GM18517 (cell line): ENCODE results near the gene LRPAP1.

Experiments used
- ATAC-seq: cut with Tn5 transposase; IDR thresholded peaks from one replicate; pipeline ENCODE4 v1.9.1; 2021; ENCODE audit warnings: mild to moderate bottlenecking, moderate library complexity; ENCODE audit not compliant: unreplicated experiment

LRPAP1 gene

GRCh38 chr4:3488820-3489219 is 43.4 kb downstream of the LRPAP1 start:
- ATAC-seq, result no peak

- no peak for ATAC-seq
Observed at GRCh38 chr4:3487861-3488260, 44.4 kb downstream of the LRPAP1 start.

- no peak for ATAC-seq
Observed at GRCh38 chr4:3486541-3487540, 45.4 kb downstream of the LRPAP1 start.

- ATAC-seq, result no peak
Observed at GRCh38 chr4:3485886-3486540, 46.2 kb downstream of the LRPAP1 start.

GRCh38 chr4:3485011-3485791 is 47.0 kb downstream of the LRPAP1 start:
- no peak for ATAC-seq

- no peak for ATAC-seq
Observed at GRCh38 chr4:3484057-3484973, 47.9 kb downstream of the LRPAP1 start.

- no peak for ATAC-seq
Observed at GRCh38 chr4:3483471-3483921, 48.7 kb downstream of the LRPAP1 start.

- no peak for ATAC-seq
Observed at GRCh38 chr4:3482707-3483106, 49.5 kb downstream of the LRPAP1 start.

GRCh38 chr4:3481783-3482393 is 50.3 kb downstream of the LRPAP1 start:
- ATAC-seq, result no peak

GRCh38 chr4:3481113-3481531 is 51.1 kb downstream of the LRPAP1 start:
- no peak for ATAC-seq

GRCh38 chr4:3480528-3481112 is 51.6 kb downstream of the LRPAP1 start:
- no peak for ATAC-seq

- no peak for ATAC-seq
Observed at GRCh38 chr4:3479358-3480101, 52.7 kb downstream of the LRPAP1 start.

GRCh38 chr4:3478446-3479357 is 53.5 kb downstream of the LRPAP1 start:
- ATAC-seq, result no peak

GRCh38 chr4:3477750-3478430 is 54.3 kb downstream of the LRPAP1 start:
- ATAC-seq, result no peak

- ATAC-seq, result no peak
Observed at GRCh38 chr4:3476936-3477749, 55.1 kb downstream of the LRPAP1 start.

GRCh38 chr4:3476341-3476747 is 55.9 kb downstream of the LRPAP1 start:
- ATAC-seq, result no peak
